NB4 (cell line): ENCODE measurements around the gene NKAP.

Source experiments
- CTCF ChIP-seq: IDR thresholded peaks from one replicate; pipeline ENCODE4 v1.5.1; 2012; ENCODE audit warnings: low read depth, low read length
- TF ChIP-seq, protein P1 (sequence below): IDR thresholded peaks from 2 replicates; pipeline ENCODE4 v1.6.1; 2011; ENCODE audit warnings: low read depth, low read length

DNA sequence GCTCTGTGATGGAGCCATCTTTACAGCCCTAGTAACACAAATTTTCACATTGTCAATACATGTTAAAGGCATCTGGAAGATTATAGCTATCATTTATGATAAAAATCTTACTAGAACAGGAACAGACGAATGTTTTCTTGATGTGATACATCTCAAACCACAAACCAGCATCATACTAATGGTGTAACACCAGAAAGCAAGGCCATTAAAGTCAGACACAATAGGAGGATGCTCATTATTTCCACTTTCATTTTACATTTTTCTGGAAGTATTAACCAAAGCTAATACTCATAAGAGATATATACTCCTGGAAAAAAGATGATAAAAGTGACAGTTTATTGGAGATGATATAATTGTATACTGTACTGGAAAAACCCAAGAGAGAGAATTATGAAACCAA, 42.6 kb downstream of the NKAP start:
- TF ChIP-seq CTCF = no peak
- TF ChIP-seq, protein P1, sequence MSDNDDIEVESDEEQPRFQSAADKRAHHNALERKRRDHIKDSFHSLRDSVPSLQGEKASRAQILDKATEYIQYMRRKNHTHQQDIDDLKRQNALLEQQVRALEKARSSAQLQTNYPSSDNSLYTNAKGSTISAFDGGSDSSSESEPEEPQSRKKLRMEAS = no peak
